Stimulated activated CD8-positive, alpha-beta memory T cell treated with anti-CD3 and anti-CD28 coated beads, Interleukin-7, amount 100 ng/mL, for 4 hours (primary cell): Measurements from ENCODE around the gene TAGLN2.

Source experiments
- DNase-seq, 2 donors: peaks; one replicate each; pipeline ENCODE4 v3.0.0-alpha.2; 2020; ENCODE audit warnings: low read depth in 2 of 2

TAGLN2 gene

DNA sequence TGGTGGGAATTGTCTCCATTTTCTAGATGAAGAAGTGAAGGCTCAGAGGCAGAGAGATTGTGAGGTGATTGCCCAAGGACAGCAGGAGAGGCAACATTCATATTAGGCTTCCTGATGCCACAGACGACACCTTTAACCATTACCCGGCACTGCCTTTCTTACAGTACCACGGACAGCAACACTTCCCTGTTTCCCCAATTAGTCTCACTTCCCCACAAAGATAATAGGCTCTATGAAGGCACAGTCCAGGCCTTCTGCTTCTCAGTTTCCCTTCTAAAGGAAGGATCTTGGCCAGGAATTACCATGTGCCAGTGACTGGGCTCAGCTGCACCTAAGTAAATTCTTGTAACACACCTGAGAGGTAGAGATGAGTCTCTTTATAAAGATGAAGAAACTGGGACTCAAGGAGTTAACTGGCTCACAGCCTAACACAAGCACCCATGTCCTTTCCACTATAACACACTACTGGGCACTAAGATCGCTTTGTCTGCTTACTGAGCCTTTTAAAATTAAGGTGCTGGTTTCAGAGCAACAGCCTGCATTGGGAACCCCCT lies 10.5 kb upstream of the TAGLN2 start:
- DNase-seq = no peak

DNA sequence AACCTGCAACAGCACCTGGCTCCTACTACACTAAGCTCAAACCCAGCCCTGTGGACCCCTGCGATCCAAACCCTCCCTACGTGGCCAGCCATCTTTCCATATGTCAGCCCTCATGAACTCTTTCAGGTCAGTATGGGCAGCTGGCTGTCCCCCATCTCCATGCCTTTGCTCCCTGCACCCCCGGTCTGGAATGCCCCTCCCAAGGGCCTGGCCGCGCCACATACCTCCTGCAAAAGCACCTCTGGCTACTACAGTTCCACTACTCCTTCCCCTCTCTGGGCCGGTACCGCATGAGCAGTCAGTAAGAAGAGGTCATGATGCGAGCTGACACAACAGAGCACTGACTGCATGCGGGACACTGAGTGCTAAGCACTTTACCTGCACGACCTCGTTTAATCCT lies 10.0 kb upstream of the TAGLN2 start:
- DNase-seq = no peak

DNA sequence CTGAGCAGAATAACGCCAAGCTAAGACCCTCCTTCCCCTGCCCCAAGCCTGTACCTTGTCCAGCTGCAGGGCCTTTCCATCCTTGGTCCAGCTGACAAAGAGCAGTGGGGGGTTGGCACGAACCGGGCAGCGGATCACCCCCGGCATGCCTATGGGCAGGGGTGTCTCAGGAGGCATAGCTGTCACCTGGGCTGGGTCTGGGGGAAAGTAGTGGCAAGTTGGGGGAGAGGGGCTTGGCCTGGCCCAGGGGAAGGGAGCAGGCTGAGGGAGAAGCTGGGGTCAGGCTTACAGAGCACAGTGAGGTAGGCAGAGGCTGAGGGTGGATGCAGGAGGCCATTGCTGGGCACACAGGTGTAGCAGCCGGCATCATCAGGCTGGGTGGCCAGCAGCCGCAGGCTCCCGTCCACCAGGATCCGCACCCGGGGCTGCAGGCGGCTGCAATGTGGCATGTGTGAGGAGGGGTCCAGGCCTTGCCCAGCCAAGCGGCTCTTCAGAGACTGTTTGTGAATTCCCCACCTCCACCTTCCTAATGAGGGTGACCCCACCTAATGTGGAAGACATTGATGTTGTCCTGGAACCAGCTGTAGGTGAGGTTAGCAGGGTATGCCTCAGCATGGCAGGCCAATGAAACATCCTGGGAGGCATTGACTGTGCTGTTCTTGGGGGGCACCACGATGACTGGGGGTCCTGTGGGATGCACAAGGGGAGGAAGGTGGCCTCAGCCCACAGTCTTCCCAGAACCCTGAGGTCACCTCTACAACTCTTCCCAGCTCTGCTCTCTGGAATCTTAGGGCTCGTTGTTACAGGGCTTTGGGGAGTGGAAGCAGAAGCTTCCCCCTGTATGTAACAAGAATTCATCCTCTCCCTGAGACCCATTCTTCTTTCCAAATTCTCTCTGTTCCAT lies 9.1 kb upstream of the TAGLN2 start:
- DNase-seq = no peak

DNA sequence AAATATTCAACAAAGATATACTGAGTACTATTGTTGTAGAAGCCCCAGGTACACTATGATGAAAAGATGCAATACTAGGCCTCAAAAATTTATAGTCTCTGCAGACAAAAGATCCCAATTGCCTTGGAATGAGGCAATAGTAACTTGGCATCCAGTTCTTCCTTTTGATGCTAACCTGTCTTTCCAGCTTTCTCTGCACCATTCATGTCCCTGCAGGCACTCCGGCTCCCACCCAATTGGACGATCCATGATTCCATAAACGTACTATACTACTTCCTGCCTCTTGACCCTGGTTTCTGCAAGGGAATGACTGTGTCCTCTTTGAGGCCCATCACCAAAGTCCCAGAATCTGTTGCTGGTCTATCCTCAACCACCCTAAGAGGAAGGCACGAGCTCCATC lies 8.0 kb upstream of the TAGLN2 start:
- DNase-seq = no peak

DNA sequence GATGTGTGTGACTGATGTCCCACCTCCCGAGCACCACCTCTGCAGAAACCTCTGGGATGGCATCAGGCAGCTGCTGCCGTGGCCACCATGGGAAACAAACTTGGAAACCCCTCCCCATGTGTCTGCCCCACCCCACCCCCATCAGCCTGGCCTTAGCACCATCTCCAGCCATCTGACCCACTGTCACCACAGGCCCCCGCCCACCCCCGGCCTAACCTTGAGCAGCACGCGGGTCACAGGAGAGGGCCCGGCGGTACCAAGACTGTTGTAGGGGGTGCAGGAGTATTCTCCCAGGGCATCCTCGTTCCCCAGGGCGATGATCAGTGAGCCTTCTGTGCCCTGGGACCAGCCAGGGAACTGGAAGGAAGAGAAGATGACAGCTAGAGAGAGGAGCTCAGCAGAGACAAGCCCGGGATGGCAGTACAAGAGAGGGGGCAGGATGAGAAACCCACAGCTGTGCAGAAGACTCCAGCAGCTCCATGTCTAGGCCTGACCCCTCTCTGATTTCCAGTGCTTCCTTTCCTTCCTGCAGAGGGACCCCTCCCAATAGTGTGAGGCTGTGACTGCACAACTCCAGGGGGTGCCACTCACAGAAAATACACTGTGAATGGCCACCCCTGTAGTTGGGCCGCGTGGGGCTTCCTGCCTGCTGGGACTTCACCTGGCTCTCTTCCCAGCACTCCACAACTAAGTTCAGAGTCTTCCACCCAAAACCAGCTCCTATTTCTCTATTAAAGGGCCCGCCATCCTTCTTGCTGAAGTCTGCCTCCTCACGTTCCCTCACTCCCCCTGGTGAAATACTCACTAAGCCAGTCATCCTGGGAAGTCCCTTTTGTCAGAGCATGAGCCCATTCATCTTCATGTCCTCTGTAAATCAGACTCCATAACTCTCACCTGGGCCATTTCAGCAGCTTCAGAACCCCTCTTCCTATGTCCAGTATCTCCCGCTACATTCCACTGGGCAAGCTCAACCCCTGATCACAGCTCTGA lies 7.3 kb upstream of the TAGLN2 start:
- DNase-seq = no peak

DNA sequence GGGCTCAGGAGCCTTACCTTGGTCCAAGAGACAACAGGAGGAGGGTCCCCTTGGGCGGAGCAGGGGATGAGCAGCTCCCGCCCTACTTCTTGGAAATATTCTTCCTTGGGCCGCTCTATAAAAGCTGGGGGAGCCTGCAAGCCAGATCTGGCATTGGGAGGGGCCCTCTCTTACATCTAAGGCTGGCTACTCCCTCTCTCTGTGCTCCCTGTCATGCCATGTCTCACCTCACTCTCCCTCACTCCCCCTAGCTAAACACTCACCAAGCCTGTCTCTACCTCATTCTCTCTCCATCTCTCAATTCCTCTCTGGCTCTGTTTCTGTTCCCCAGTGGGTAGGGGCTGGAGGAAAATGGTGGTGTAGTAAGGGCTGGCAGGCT lies 6.5 kb upstream of the TAGLN2 start:
- no peak for DNase-seq

DNA sequence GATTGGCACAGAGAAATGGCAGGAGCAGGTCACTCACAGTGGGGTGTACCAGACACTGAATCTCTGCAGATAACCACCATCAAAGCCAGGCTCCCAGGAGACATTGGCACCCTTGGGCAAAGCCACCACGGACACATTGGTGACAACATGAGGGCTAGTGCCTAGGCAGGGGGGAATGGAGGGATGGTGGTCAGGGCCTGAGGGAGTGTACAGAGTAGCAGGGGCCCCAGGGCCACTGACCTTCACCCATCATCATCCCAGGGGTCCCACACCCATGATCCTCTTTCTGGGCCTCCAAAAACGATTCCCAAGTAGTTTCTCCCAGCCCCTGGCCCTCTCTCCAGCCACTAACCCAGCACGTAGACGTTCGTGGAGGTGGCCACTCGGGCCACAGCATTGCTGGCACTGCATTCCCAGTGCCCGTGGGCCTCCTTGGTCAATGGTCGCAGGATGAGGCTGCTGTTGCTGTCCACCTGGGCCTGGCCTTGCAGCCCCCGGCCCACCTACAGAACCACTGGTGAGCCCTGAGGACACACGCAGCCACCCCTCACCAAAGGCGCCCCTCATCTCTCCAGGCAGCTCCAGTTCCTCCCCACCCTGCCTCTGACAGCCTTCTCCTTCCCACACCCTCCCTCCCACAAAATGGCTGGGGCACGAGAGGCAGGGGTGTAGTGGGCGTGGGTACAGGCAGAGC lies 5.9 kb upstream of the TAGLN2 start:
- no peak for DNase-seq

DNA sequence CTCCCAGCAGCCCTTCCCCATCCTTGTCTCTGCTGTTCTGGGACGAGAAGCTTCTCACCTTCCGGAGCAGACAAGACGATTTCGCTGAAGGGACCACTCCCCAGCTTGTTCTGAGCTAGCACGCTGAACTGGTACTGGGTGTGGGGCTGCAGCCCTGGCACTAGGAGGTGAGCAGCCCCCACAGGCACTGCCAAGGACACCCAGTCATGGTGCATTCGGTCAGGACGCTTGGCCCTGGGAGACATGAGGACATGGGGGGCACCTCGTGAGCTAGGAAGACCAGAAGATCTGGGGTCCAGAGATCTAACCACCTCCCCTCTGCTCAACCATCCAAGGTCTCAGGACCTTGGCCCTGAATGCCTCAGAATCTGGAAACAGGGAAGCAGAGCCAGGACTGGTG lies 5.3 kb upstream of the TAGLN2 start:
- no peak for DNase-seq

DNA sequence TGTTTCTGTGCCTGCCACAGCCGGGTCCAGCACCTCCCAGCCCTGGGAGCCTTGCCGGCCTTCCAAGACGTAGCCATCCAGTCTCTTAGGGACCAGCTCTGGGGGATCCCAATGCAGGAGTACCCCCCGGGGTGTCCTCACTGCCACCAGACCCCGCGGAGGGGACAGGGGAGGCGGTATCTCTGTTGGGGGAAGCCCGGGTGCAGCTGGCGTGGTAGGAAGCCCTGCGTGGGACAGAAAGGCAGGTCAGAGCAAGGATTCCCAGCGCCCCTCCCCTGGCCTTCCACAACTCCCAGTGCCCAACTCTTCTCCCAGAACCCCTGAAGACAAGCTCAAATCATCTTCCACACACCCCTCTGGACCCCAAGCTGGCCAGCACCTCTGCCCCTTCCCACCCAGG lies 4.9 kb upstream of the TAGLN2 start:
- no peak for DNase-seq

DNA sequence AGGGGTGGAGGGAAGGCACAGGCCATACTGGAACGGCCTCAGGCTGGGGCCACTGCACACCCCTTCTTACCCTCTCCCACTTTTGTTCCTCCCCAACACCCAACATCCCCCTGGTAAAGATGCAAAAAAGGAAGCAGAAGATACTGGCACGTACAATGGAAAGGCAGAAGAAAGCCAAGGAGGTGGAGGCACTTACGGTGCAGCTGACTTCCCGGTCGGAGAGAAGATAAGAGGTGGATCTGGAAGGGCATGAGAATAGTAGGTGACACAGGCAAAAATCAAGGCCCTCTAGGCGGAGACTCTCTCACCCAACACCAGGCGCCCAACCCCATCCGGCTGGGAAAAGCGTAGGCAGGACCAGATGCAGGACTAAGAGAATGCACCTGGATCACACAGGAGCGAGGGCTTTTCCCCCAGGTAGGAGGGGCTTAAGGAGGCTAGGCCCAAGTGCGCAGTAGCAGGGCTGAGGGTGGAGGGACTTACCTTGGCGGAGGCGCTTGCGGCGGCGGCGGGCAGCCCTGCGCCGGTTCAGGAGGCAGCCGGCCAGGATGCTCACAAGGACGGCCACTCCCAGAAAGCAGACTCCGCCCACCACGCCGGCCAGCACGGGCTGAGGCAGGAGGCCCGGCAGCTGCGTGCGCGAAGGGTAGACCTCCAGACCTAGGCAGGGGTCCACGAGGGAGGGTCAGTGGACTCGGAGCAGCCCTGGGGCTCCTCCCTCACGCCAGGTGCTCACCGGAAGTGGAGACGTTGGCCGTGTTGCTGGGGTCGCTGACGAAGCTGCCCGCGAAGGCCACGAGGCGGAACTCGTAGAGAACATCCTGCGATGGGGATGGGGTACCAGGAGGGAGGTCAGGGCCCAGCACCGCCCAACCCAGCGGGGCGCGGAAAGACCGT lies 4.1 kb upstream of the TAGLN2 start:
- no peak for DNase-seq

DNA sequence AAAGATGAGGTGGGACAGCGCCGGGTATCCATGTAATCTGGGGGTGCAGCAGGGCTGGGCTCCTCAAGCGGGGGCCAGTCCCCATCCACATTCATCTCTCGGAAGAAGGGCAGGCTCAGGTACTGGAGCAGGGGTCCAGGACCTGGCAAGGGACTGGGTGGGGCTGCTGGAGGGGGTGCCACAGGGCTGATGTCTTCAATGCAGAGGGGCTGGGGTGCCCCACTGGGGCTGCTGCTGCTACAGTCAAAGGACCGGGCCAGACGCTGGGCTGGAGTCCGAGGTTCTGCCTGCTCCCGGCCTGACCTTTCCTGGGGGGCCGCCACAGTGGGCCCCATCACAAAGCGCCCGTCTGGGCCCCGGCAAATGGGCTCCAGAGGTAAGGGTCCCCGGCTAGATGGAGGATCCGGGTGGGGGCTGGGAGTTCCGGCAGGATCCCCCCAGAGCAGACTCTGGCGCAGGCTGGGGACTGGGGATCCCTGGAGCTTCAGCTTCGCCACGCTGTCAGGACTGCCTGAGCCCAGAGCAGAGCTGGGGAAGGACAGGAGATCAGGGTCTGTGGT lies 3.3 kb upstream of the TAGLN2 start:
- no peak for DNase-seq

DNA sequence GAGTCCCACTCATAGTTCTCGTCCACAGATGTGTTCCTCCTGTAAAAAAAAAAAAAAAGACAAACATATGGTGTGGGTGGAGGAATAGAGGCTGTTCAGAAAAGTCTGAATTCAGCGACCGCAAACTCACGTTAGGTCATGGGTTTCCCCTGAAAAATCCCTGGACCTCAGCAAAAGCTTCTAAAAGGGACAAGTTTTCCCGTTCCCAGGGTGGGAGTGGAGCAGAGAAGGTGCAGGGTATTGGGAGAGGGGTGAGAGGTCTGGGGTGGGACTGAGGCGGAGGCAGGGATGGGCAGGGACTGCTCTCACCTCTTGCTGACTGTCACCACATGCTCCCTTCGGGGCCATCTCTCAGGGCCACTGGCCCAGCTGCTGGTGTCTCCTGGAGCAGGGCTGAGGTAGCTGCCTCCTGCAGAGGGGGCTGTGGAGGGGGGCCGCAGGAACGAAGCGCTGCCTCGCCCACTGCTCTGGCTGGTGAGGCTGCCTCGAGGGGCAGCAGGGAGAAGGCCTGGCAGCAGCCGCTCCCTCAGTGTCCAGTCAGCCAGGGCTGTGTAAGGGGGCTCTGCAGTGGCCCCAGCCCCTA lies 2.6 kb upstream of the TAGLN2 start:
- no peak for DNase-seq

DNA sequence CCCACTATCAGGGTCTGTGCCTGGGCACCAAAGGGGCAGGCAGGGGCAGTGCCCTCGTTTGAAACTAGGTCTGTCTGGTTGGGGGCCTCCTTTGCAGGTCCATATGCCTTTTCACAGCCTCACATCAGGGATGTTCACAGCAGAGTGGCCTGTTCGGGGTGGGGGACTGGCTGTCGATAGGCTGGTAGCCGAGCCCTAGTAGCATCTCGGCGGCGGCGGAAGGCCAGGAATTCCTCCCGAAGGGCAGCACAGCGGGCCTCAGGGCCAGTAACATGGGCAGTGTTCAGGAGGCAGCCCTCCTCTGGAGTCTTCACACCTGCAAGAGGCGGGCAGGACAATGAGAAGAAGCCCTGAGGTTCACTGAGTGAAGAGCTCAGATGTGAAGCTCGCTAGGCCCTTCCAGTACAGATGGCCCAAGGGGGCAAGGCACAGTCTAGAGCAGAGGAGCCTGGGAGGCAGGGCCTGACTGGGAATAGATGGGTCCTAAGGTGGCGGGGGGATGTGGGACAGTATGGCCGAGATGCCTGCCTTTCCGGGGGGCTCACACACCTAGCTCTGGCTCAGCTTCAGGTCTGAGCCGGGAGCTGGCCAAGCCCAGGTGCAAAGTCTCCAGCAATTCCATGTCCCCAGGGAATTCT lies 2.0 kb upstream of the TAGLN2 start:
- no peak for DNase-seq

DNA sequence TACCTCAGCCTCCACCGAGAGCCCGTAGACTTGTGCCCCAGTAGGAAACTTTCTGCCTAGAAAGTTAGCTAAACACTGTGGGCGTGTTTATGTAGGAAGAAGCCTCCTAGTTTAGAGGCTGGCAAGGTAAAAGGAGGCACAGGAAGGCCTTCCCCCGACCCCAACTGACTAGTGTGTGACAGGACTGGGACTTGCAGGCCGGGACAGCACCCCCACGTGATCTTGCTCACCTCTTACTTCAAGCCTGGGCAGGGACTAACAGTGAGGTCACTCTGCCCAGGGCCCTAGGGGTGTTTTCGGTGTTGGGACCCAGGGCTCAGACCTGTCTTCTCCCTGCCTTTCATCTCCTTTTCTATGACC lies 392 bp upstream of the TAGLN2 start:
- DNase-seq = no peak

DNA sequence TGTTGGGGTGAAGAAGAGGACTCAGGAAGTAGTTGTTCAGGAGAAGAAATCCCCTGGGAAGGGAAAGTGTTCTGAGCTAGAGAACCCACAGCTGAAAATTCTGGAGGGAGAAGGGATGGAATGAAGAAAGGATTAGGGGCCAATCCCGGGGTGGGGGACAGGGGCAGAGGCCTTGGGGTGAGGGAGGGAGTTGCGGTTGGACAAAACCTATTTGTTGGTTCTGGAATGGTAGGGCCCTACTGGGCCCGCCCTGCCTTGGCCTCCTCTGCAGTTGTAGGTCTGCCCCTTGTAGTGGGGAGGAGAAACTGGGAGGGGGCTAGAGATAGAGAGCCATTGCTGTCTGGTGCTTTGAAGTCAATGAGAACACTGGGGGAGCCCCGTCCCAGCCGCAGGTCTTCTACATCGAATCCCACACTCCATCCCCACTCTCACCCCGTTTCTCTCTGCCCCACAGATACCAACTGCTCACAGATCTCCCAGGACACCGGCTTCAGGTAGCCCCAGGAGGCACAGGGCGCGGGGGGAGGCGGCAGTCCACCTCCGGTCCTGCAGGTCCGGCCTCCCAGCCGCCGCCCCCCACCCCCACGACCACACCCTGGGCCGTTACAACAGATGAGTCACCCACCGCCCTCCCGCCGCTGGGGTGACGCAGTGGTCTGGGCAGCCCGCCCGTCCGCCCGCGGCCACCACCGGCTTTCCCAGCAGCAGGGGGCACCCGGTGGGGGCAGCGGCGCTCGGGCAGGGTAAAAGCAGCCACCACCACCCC lies 1.1 kb downstream of the TAGLN2 start:
- peak; percentile 21 to 66 for DNase-seq

DNA sequence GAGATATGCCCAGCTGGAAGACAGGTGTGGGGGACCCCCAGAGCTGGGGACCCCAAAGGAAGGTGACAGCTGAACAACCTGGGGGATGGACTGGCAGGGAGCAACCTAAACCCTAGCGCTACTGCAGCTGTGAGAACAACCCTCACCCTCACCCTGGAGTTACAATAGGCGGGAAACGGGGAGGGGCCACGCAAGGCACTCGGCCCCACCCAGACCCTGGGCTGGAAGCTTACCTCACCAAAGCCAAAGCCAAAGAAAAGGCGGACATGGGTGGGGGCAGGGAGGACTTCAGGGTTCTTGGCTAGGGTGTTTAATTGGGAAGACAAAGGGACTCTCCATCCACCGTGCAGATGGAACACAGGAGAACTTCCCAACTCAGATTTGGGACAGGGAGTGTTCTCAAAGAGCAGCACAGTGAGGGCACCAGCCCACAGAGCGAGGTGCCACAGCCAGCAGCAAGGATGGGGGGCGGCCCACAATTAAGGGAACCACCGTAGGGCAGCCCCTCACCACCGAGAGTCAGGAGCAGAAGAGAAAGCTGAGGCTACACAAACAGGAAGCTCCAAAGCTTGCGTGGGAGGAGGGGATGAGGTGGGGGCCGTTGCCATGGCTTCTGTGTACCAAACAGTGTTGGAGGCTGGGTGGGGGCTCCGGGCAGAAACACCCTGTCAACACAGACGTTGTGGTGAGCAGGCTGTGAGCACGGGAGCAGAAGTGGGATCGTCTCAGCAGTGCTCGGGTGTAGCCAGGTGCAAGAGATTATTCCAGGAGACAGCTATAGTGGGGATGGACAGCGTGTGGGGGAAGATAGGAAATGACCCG lies 1.9 kb downstream of the TAGLN2 start:
- DNase-seq = peak; percentile 75 to 77

DNA sequence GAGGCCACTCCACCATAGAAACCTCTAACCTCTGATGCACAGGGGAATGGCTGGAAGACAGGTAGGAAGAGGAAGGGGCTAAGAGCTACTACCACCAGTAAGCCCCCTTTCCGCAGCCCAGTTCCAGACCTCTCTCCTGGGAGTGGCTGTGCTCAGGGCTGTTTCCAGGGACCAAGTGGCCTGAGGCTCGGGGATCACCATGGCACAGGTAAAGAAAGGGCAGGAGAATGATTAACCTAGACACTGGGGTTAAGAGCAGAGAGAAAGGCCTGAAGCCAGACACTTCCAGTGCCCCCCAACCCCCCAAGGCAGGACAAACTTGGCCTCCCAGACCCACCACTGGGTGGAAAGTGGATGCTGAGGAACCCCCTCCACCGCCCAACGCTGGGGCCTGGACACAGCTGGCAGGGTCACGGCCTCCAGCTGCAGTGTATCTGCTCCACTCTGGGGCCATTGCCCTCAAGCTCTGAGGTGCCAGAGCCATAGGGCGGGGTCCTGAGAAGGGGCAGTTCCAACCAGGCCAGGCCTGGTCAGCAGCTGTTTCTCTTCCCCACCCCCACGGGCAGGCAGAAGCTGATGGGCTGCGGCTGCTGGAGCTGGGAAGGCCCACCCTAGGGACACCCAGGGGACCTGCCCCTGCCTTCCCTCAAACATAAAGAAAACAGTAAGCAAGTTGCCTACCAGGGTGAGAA lies 2.6 kb downstream of the TAGLN2 start:
- no peak for DNase-seq
